SK-MEL-5 (cell line): ENCODE results near the gene SSC5D. TPM values are rescaled to one million over a fixed set of nuclear protein-coding genes. Genes with fewer than 3 reads are reported as not detected.

Experiments used
- DNase-seq: peaks from one replicate; pipeline ENCODE4 v3.0.0-alpha.2; 2016; ENCODE audit warnings: low read depth, low spot score
- in situ Hi-C: cut with HindIII; loops from 2 replicates; pipeline ENCODE4 v1.10.0; 2016; ENCODE audit warnings: low sequenced_read_pairs, high pct_unique_total_duplicates, low pct_unique_long_range_greater_than_20kb
- total RNA-seq: library from RNA; depleted of rRNA; stranded (reverse); fragments of >200 nt; shearing (Covaris generic); gene quantifications from 2 replicates; pipeline ENCODE4 v1.2.3, GENCODE V29; 2014; rRNA removed

SSC5D gene
- total RNA-seq, 1 experiment from 2014 or later, result not detected

GRCh38 chr19:55554302-55554701 lies 66.1 kb downstream of the SSC5D start:
- no peak for DNase-seq
- in situ Hi-C loops, result no loop called here

GRCh38 chr19:55554741-55555152 lies 66.5 kb downstream of the SSC5D start:
- in situ Hi-C loops, result no loop called here

GRCh38 chr19:55559684-55560083 lies 71.4 kb downstream of the SSC5D start:
- in situ Hi-C loops, result no loop called here

More at GRCh38 chr19:55554741-55555152, 66.5 kb downstream of the SSC5D start:
- DNase-seq, result no peak

GRCh38 chr19:55563261-55563690 lies 75.0 kb downstream of the SSC5D start:
- no peak for DNase-seq
- in situ Hi-C loops, result no loop called here

More at GRCh38 chr19:55559684-55560083, 71.4 kb downstream of the SSC5D start:
- DNase-seq, result no peak

GRCh38 chr19:55566823-55567222 lies 78.6 kb downstream of the SSC5D start:
- DNase-seq, result no peak
- in situ Hi-C loops, result no loop called here

- in situ Hi-C loops, result no loop called here
- DNase-seq, result no peak
These were observed 79.6 kb downstream of the SSC5D start for GRCh38 chr19:55567708-55568328.

Other genes with a start within 250 kb of the SSC5D start
- 33.7 and 44.3 TPM in 2 replicates for gene PPP6R1, start 229.4 kb upstream of the SSC5D start, total RNA-seq
- 33.7 and 39.7 TPM in 2 replicates for gene HSPBP1, start 208.3 kb upstream of the SSC5D start, total RNA-seq
- 3.3 and 3.5 TPM in 2 replicates for gene BRSK1, start 204.4 kb upstream of the SSC5D start, total RNA-seq
- gene TMEM150B, start 163.1 kb upstream of the SSC5D start, total RNA-seq, result not detected in 2 replicates
- gene KMT5C, start 148.6 kb upstream of the SSC5D start, total RNA-seq, result 5.2 and 7.5 TPM in 2 replicates
- 0.16 and 0.42 TPM in 2 replicates for gene COX6B2, start 133.7 kb upstream of the SSC5D start, total RNA-seq
- not detected in 2 replicates for gene GARIN5B, start 125.2 kb upstream of the SSC5D start, total RNA-seq
- gene IL11, start 118.0 kb upstream of the SSC5D start, total RNA-seq, result not detected in 2 replicates
- not detected in 2 replicates for gene TMEM190, start 111.6 kb upstream of the SSC5D start, total RNA-seq
- gene TMEM238, start 104.1 kb upstream of the SSC5D start, total RNA-seq, result 0.51 TPM in 1 of 2 replicates, not detected in the other
- gene RPL28, start 102.5 kb upstream of the SSC5D start, total RNA-seq, result 394 and 461 TPM in 2 replicates
- gene UBE2S, start 80.6 kb upstream of the SSC5D start, total RNA-seq, result 269 and 276 TPM in 2 replicates
- gene SHISA7, start 45.1 kb upstream of the SSC5D start, total RNA-seq, result not detected in 2 replicates
- 79.2 and 90.6 TPM in 2 replicates for gene ISOC2, start 26.8 kb upstream of the SSC5D start, total RNA-seq
- not detected in 2 replicates for gene C19orf85, start 23.7 kb upstream of the SSC5D start, total RNA-seq
- 0.71 and 3.1 TPM in 2 replicates for gene ZNF628, start 11.8 kb upstream of the SSC5D start, total RNA-seq
- 11.8 TPM in 2 replicates for gene NAT14, start 3.2 kb upstream of the SSC5D start, total RNA-seq
- gene SBK2, start 48.7 kb downstream of the SSC5D start, total RNA-seq, result not detected in 2 replicates
- not detected in 2 replicates for gene SBK3, start 57.1 kb downstream of the SSC5D start, total RNA-seq
- gene ZNF579, start 92.4 kb downstream of the SSC5D start, total RNA-seq, result 2.4 and 3.8 TPM in 2 replicates
- gene FIZ1, start 111.1 kb downstream of the SSC5D start, total RNA-seq, result 1.9 and 5.3 TPM in 2 replicates
- 4.7 and 5.5 TPM in 2 replicates for gene ZNF524, start 111.9 kb downstream of the SSC5D start, total RNA-seq
- 0.69 and 0.85 TPM in 2 replicates for gene ZNF865, start 117.2 kb downstream of the SSC5D start, total RNA-seq
- 1.7 and 1.8 TPM in 2 replicates for gene ZNF784, start 136.1 kb downstream of the SSC5D start, total RNA-seq
- gene ZNF580, start 152.6 kb downstream of the SSC5D start, total RNA-seq, result 2.8 and 4.0 TPM in 2 replicates
- 10.6 and 15.3 TPM in 2 replicates for gene ZNF581, start 155.2 kb downstream of the SSC5D start, total RNA-seq
- 8.3 and 10.1 TPM in 2 replicates for gene CCDC106, start 159.8 kb downstream of the SSC5D start, total RNA-seq
- 131 and 139 TPM in 2 replicates for gene U2AF2, start 166.6 kb downstream of the SSC5D start, total RNA-seq
- 25.3 and 29.0 TPM in 2 replicates for gene EPN1, start 186.8 kb downstream of the SSC5D start, total RNA-seq
- not detected in 2 replicates for gene NLRP9, start 250.0 kb downstream of the SSC5D start, total RNA-seq